CD4-positive, alpha-beta T cell treated with Interleukin-15 for 1 hour (primary cell): ENCODE measurements around the gene BPIFB3.

Experiments used
- DNase-seq: peaks from one replicate; pipeline ENCODE4 v3.0.0-alpha.2; 2020

Gene BPIFB3

GRCh38 chr20:33053291-33054106, at the start of gene BPIFB3:
TSS of gene BPIFB3 (plus strand) at chr20:33053903. CDS start at chr20:33055436, 1,533 bp downstream.
- no peak for DNase-seq

- no peak for DNase-seq
Observed at GRCh38 chr20:33004141-33004751, 49.5 kb upstream of the BPIFB3 start, which contains the start of gene SUN5. TSS of gene SUN5 (minus strand) at chr20:33004433. CDS start at chr20:33004340, 93 bp downstream.

GRCh38 chr20:33005132-33005566, 48.6 kb upstream of the BPIFB3 start:
- DNase-seq = no peak

GRCh38 chr20:33005908-33006775, 47.6 kb upstream of the BPIFB3 start:
- no peak for DNase-seq

GRCh38 chr20:33006776-33007375, 46.8 kb upstream of the BPIFB3 start:
- DNase-seq = no peak

- DNase-seq = no peak
Observed at GRCh38 chr20:33007376-33008335, 46.0 kb upstream of the BPIFB3 start, which contains the start of gene BPIFB2. TSS of gene BPIFB2 (plus strand) at chr20:33007704. CDS start at chr20:33008575, 871 bp downstream.

- DNase-seq = no peak
Observed at GRCh38 chr20:33008336-33009213, 45.1 kb upstream of the BPIFB3 start.

- no peak for DNase-seq
Observed at GRCh38 chr20:33009214-33010132, 44.2 kb upstream of the BPIFB3 start.

- no peak for DNase-seq
Observed at GRCh38 chr20:33010133-33010504, 43.6 kb upstream of the BPIFB3 start.

- DNase-seq = no peak
Observed at GRCh38 chr20:33010674-33011449, 42.8 kb upstream of the BPIFB3 start.

- no peak for DNase-seq
Observed at GRCh38 chr20:33012327-33013189, 41.1 kb upstream of the BPIFB3 start.

GRCh38 chr20:33013701-33014326, 39.9 kb upstream of the BPIFB3 start:
- no peak for DNase-seq

GRCh38 chr20:33014336-33015113, 39.2 kb upstream of the BPIFB3 start:
- DNase-seq = no peak

GRCh38 chr20:33015114-33015484, 38.6 kb upstream of the BPIFB3 start:
- DNase-seq = no peak

- DNase-seq = no peak
Observed at GRCh38 chr20:33015700-33016580, 37.8 kb upstream of the BPIFB3 start.
